ENCODE results near the gene GTF3C1. TPM values are rescaled to one million over a fixed set of nuclear protein-coding genes. Genes with fewer than 3 reads are reported as not detected.

Gene GTF3C1
- total RNA-seq, 6 experiments from 2014 or later, result 66.6 to 86.1 (median 80.3) TPM

DNA sequence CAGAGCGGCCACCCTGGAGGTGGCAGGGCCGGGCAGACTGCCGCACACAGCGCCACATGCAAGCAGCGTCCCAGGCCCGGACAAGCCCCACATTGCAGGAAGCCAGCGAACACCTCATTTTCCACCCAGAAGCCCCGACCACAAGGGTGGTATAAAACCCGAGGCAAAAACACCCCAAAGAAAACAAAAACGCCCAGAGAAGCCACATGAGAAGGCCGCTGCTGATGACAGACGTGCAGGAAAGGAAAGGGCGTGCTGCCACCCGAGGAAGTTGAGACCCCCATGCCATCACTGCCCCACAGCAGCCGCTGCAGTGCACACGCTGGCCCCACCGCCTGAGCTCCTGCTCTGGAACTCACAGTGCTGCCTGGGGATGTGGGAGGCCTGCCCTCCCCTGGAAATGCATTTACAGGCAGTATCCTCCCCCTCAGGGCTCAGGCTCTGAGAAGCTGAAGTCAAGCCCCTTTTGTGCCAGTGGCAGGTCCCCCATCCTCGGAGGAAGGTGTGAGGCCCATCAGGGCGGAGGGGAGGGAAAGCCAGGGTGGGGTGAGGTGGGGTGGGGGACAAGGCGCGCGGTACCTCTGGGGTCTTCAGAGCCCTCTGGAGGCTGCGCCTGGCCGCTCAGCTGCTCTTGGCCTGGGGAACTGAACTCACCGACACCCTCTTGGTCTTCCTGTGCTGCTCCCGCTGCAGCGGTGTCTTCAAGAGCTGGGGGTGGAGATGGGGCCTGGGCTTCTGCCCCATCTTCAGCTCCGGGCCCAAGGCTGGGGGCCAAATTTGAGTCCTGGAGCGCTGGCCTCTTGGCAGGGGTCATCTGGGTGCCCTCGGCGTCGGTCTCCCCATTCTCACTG, 85.7 kb downstream of the GTF3C1 start:
- H3K9me3 Mint-ChIP-seq, result peaks cover 4% of the 10 kb centered on the region; the same call in 1 of the 2 replicates
- no peak overlapping the region for H3K27ac Mint-ChIP-seq
- H3K4me1 Mint-ChIP-seq (ENCODE audit: low read depth), result peaks cover 17% of the 10 kb centered on the region; the same call in 1 of the 2 replicates
- H3K4me3 Mint-ChIP-seq, result no peak overlapping the region
- peaks cover 2% of the 10 kb centered on the region; the same call in 1 of the 2 replicates for H3K27me3 Mint-ChIP-seq (ENCODE audit: insufficient read depth)
- H3K36me3 Mint-ChIP-seq (ENCODE audit: low read depth), result peaks cover 39% of the 10 kb centered on the region
- TF ChIP-seq, protein P1, sequence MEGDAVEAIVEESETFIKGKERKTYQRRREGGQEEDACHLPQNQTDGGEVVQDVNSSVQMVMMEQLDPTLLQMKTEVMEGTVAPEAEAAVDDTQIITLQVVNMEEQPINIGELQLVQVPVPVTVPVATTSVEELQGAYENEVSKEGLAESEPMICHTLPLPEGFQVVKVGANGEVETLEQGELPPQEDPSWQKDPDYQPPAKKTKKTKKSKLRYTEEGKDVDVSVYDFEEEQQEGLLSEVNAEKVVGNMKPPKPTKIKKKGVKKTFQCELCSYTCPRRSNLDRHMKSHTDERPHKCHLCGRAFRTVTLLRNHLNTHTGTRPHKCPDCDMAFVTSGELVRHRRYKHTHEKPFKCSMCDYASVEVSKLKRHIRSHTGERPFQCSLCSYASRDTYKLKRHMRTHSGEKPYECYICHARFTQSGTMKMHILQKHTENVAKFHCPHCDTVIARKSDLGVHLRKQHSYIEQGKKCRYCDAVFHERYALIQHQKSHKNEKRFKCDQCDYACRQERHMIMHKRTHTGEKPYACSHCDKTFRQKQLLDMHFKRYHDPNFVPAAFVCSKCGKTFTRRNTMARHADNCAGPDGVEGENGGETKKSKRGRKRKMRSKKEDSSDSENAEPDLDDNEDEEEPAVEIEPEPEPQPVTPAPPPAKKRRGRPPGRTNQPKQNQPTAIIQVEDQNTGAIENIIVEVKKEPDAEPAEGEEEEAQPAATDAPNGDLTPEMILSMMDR (IDR thresholded peaks at IDR 0.05), result no peak
- DNase-seq, result no peak

DNA sequence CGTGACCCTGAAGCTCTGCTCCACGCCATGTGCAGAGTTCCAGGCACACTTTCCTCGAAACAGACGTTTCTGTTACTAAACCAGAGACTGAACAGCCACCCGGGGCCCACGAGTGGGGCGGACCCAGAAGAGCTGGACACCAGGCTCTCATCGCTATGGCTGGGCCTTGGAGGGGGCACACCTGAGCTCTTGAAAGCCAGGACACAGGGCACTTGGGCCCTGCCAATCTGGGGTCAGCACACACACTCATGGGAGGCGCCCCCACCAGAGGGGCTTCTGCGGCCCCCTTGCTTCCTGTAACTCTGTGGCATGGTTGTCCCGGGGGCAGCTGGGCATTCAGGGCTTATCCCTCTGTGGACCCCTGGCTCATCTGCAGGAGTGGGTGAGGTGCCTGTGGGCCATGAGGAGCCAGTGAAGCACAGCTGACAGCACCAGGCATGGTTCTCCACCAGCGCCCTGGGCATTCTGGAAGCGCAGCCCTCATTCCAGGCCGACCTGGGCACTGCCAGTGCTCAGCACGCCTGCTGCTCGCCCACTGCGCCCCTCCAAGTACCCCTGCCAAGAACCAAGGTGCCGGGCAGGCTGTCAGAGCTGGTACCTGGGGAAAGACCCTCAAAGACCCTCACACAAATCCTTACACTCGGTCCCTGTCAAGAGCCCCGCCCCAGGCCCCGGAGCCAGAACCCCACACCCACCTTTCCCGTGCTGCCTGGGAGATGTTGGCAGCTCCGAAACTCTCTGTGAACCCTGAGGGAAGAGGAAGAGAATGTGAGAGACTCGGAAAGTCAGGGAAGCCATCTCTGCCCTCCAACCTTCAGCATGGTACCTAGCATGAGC, 86.6 kb downstream of the GTF3C1 start:
- H3K9me3 Mint-ChIP-seq, result peaks cover 4% of the 10 kb centered on the region; the same call in 1 of the 2 replicates
- peaks cover 17% of the 10 kb centered on the region; the same call in 1 of the 2 replicates for H3K4me1 Mint-ChIP-seq (ENCODE audit: low read depth)
- DNase-seq, result no peak
- H3K27me3 Mint-ChIP-seq (ENCODE audit: insufficient read depth), result peaks cover 3% of the 10 kb centered on the region; the same call in 1 of the 2 replicates
- H3K36me3 Mint-ChIP-seq (ENCODE audit: low read depth), result peaks cover 30% of the 10 kb centered on the region
- H3K27ac Mint-ChIP-seq, result no peak overlapping the region
- H3K4me3 Mint-ChIP-seq, result no peak overlapping the region
- TF ChIP-seq, protein P1 (IDR thresholded peaks at IDR 0.05), result no peak

DNA sequence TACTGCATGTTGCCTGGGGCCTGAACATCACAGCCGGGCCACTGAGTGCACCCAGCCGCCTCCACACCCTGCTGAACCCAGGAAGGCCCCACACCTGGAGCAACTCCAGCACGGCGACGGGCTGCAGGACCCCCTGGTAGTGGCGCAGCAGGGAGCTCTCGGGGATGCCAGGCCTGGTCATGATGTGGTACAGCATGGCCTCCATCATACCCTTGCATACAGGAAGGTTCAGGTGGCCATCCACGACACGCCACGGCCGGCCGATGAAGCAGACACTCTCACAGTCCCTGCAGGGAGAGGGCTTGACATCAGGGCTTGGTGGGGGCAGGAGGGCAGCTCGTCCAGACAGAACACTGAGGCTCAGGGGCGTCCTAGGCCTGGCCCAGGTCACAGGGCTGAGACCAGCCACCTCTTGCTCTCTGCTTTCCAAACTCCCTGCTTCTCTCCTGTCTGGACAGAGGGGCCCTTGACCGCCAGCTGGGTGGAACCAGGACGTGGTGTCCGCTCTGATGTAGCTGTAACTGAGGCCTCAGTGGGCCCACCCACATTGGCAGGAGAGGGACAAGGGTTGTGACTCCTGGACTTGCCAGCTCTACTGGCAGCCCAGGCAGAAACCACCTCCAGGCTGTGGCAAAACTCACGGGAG, 87.4 kb downstream of the GTF3C1 start:
- TF ChIP-seq, protein P1 (IDR thresholded peaks at IDR 0.05), result no peak
- H3K36me3 Mint-ChIP-seq (ENCODE audit: low read depth), result peaks cover 23% of the 10 kb centered on the region
- H3K27me3 Mint-ChIP-seq (ENCODE audit: insufficient read depth), result peaks cover 6% of the 10 kb centered on the region
- peaks cover 2% of the 10 kb centered on the region; the same call in 1 of the 2 replicates for H3K9me3 Mint-ChIP-seq
- no peak for DNase-seq
- H3K27ac Mint-ChIP-seq, result no peak overlapping the region
- H3K4me1 Mint-ChIP-seq (ENCODE audit: low read depth), result peaks cover 17% of the 10 kb centered on the region; the same call in 1 of the 2 replicates
- H3K4me3 Mint-ChIP-seq, result no peak overlapping the region

DNA sequence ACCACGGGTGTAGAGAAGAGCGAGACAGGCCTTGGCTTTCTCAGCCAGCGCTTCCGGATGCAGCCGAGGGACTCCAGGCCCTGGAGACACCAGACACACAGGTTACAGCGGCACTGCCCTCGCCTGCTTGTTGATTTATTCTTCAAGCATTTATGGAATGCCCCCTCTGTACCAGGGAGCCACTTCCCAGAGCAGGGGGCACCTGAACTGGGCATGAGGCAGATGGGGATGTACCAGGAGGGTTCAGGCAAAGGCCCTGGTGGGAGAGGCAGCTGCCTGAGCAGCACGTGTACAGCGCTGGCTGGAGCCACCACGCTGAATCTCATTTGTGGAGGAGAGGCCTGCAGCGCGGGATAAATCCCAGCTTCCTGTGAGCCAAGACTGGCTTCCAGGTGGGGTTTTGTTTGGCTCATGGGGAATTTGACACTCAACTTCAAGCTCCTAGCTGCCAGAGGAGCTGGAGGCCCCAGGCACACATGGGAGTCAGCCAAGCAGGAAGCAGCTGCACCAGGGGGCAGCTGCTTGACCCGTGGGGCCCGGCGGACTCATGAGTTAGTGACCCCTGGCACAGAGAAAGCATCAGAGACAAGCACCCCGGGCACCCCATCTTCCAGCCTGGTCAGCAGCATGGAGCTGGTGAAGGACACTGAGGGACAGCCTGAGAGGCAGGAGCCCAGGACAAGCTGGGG, 88.1 kb downstream of the GTF3C1 start:
- H3K9me3 Mint-ChIP-seq, result no peaks in the 10 kb centered on the region
- peaks cover 8% of the 10 kb centered on the region for H3K27me3 Mint-ChIP-seq (ENCODE audit: insufficient read depth)
- peaks cover 17% of the 10 kb centered on the region; the same call in 1 of the 2 replicates for H3K4me1 Mint-ChIP-seq (ENCODE audit: low read depth)
- H3K36me3 Mint-ChIP-seq (ENCODE audit: low read depth), result peaks cover 16% of the 10 kb centered on the region
- no peak overlapping the region for H3K27ac Mint-ChIP-seq
- no peak overlapping the region for H3K4me3 Mint-ChIP-seq
- TF ChIP-seq, protein P1 (IDR thresholded peaks at IDR 0.05), result no peak
- no peak for DNase-seq
